ENCODE results near the gene MAPK8IP2. TPM values are rescaled to one million over a fixed set of nuclear protein-coding genes. Genes with fewer than 3 reads are reported as not detected.

MAPK8IP2 gene
- total and polyA plus RNA-seq, 2 of the 13 experiments (the other 11 are each of a cell fraction or from before 2014, with no cell fraction given): 1.3 to 2.6 TPM

DNA sequence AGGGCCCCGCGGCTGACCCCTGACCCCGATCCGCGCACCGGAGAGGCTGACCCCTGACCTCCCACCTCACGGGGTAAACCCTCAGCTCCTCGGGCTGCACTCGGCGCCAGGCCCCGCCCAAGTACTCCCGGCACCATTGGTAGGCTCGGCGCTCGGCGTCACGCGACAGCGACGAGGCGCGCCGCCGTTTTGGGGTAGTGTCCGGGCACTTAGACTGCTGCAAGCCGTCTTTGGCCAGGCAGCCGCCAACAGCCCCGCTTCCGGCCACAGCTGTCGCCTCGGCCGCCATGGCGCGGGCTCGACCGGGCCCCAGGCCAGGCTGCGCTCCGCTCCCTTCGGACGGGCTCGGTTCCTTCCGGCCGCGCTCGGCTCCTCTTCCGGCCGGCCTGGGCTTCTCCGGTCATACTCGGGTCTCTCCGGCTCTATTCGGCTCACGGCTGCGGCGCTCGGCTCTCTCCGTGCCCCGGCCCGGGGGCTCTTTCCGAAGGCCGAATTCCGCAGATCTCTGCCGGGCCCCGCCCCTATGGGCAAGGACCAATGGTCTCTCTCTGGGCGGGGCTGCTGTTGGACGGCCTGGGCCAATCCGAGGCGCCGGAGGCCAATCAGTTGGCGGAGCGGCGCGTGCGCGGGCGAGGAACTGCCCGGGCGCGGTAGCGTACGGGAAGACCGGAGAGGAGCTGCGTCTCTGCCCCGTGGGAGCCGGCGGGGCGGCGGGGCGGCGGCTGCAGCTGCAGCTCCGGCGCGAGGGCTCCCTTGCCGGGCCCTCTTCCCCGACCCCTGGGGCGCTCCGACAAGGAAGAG is 17.9 kb upstream of the MAPK8IP2 start, which contains the start of gene CHKB (continued):
- TF ChIP-seq HMGXB3 (CRISPR knock-in tag; IDR thresholded peaks at IDR 0.05; ENCODE audit: borderline replicate concordance) (0 out of 2 replicates have a peak, but pooled peaks have one; percentile 39), HNRNPK (IDR thresholded peaks at IDR 0.05; ENCODE audit: low read depth, low read length, poor library complexity, severe bottlenecking) (peak; percentile 76), ZNF225 (CRISPR knock-in tag; IDR thresholded peaks at IDR 0.05) (0 out of 2 replicates have a peak, but pooled peaks have one; percentile 63), BORCS8-MEF2B (CRISPR knock-in tag; IDR thresholded peaks at IDR 0.05) (no peak), ZNF44 (CRISPR knock-in tag; IDR thresholded peaks at IDR 0.05) (peak; percentile 91; the same call in 1 of the 2 replicates), U2AF1 (optimal IDR thresholded peaks at IDR 0.05; ENCODE audit: low read depth, low read length) (no peak), ZNF337 (CRISPR knock-in tag; IDR thresholded peaks at IDR 0.05; ENCODE audit: borderline replicate concordance, low read depth) (peak; percentile 87), MLX (CRISPR knock-in tag; IDR thresholded peaks at IDR 0.05) (0 out of 2 replicates have a peak, but pooled peaks have one; percentile 25), ZBTB21 (CRISPR knock-in tag; IDR thresholded peaks at IDR 0.05) (no peak), AHR (CRISPR knock-in tag; IDR thresholded peaks at IDR 0.05) (no peak), NR2F1 (CRISPR knock-in tag; IDR thresholded peaks at IDR 0.05) (peak; percentile 84 to 90), ZBTB1 (CRISPR knock-in tag; IDR thresholded peaks at IDR 0.05; ENCODE audit: borderline replicate concordance) (no peak), ZNF761 (CRISPR knock-in tag; conservative IDR thresholded peaks at IDR 0.05) (peak; percentile 87), PAWR (CRISPR knock-in tag; IDR thresholded peaks at IDR 0.05; ENCODE audit: borderline replicate concordance) (no peak), BRD4 (CRISPR knock-in tag; IDR thresholded peaks at IDR 0.05) (peak; percentile 75; the same call in 1 of the 2 replicates), ZBTB42 (CRISPR knock-in tag; IDR thresholded peaks at IDR 0.05) (peak; percentile 72; the same call in 1 of the 2 replicates), REPIN1 (CRISPR knock-in tag; IDR thresholded peaks at IDR 0.05; ENCODE audit: borderline replicate concordance, low read depth) (peak; percentile 31; the same call in 1 of the 2 replicates), PHF20 (CRISPR knock-in tag; IDR thresholded peaks at IDR 0.05) (peak; percentile 74), AGO1 (IDR thresholded peaks at IDR 0.05; ENCODE audit: low read depth, low read length, poor library complexity, severe bottlenecking) (peak; percentile 61), KDM5B (CRISPR knock-in tag; IDR thresholded peaks at IDR 0.05; ENCODE audit: borderline replicate concordance) (peak; percentile 83), ZNF230 (CRISPR knock-in tag; IDR thresholded peaks at IDR 0.05) (peak; percentile 88; the same call in 1 of the 2 replicates), NFIC (IDR thresholded peaks at IDR 0.05; ENCODE audit: low read length) (no peak)
- TF ChIP-seq, protein P1, sequence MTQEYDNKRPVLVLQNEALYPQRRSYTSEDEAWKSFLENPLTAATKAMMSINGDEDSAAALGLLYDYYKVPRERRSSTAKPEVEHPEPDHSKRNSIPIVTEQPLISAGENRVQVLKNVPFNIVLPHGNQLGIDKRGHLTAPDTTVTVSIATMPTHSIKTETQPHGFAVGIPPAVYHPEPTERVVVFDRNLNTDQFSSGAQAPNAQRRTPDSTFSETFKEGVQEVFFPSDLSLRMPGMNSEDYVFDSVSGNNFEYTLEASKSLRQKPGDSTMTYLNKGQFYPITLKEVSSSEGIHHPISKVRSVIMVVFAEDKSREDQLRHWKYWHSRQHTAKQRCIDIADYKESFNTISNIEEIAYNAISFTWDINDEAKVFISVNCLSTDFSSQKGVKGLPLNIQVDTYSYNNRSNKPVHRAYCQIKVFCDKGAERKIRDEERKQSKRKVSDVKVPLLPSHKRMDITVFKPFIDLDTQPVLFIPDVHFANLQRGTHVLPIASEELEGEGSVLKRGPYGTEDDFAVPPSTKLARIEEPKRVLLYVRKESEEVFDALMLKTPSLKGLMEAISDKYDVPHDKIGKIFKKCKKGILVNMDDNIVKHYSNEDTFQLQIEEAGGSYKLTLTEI (CRISPR knock-in tag; conservative IDR thresholded peaks at IDR 0.05): no peak
